Omental fat pad (tissue), 4 donors: ENCODE data around the gene SLCO1B3. TPM values are rescaled to one million over a fixed set of nuclear protein-coding genes. Genes with fewer than 3 reads are reported as not detected.

Source experiments
- ATAC-seq: fragments of 150-250 bp; one replicate; pipeline ENCODE4 v1.9.1; 2016; ENCODE audit warnings: mild to moderate bottlenecking, moderate library complexity; ENCODE audit not compliant: low FRiP score
- DNase-seq: peaks from one replicate; pipeline ENCODE4 v3.0.0-alpha.2; 2019; ENCODE audit warnings: low spot score
- total RNA-seq, 4 donors: library from RNA; depleted of rRNA; stranded (reverse); fragments of >200 nt; gene quantifications; one replicate each; pipeline ENCODE4 v1.1.0, GENCODE V29; 2016
- TF ChIP-seq, protein P1 (sequence below), 3 donors: fragments of 450-650 bp; IDR thresholded peaks; one replicate each; pipeline ENCODE4 v1.5.1; 2016 to 2017; ENCODE audit warnings: antibody characterized with exemption in 3 of 3, mild to moderate bottlenecking in 3 of 3, moderate library complexity in 2 of 3

SLCO1B3 gene
- total RNA-seq, 4 donors from 2014 or later: 0.47 TPM; not detected in 3

- DNase-seq (no peak), ATAC-seq (peak; percentile 91)
- TF ChIP-seq, protein P1, sequence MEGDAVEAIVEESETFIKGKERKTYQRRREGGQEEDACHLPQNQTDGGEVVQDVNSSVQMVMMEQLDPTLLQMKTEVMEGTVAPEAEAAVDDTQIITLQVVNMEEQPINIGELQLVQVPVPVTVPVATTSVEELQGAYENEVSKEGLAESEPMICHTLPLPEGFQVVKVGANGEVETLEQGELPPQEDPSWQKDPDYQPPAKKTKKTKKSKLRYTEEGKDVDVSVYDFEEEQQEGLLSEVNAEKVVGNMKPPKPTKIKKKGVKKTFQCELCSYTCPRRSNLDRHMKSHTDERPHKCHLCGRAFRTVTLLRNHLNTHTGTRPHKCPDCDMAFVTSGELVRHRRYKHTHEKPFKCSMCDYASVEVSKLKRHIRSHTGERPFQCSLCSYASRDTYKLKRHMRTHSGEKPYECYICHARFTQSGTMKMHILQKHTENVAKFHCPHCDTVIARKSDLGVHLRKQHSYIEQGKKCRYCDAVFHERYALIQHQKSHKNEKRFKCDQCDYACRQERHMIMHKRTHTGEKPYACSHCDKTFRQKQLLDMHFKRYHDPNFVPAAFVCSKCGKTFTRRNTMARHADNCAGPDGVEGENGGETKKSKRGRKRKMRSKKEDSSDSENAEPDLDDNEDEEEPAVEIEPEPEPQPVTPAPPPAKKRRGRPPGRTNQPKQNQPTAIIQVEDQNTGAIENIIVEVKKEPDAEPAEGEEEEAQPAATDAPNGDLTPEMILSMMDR (IDR thresholded peaks at IDR 0.05): no peak
Measured at GRCh38 chr12:20883288-20883687, 72.8 kb downstream of the SLCO1B3 start.

- TF ChIP-seq, protein P1 (IDR thresholded peaks at IDR 0.05): no peak
- no peak for ATAC-seq
- DNase-seq: no peak
Measured at GRCh38 chr12:20885116-20885515, 74.6 kb downstream of the SLCO1B3 start.

- TF ChIP-seq, protein P1 (IDR thresholded peaks at IDR 0.05): no peak
- ATAC-seq: no peak
- DNase-seq: no peak
Measured at GRCh38 chr12:20885552-20885951, 75.0 kb downstream of the SLCO1B3 start.

- ATAC-seq (no peak), DNase-seq (no peak)
- TF ChIP-seq, protein P1 (IDR thresholded peaks at IDR 0.05): no peak
Measured at GRCh38 chr12:20917269-20917668, 106.8 kb downstream of the SLCO1B3 start.

- TF ChIP-seq, protein P1 (IDR thresholded peaks at IDR 0.05): no peak
- DNase-seq: no peak
Measured at GRCh38 chr12:20917819-20918218, 107.3 kb downstream of the SLCO1B3 start.

DNA sequence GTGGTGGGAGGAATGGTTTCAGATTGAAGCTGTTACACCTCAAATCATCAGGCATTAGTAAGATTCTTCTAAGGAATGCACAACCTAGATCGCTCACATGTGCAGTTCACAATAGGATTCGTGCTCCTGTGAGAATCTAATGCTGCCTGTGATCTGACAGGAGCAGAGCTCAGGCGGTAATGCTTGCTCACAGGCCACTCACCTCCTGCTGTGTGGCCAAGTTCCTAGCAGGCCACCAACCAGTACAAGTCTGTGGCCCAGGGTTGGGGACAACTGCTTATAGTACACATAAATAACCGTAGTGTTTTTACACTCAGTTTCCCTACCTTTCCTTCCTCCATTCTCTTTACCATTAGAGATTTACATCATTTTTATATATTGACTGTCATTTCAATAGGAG is 121.4 kb downstream of the SLCO1B3 start:
- TF ChIP-seq, protein P1 (IDR thresholded peaks at IDR 0.05): no peak
- ATAC-seq: no peak
- no peak for DNase-seq

More at GRCh38 chr12:20917819-20918218, 107.3 kb downstream of the SLCO1B3 start:
- ATAC-seq: no peak

GRCh38 chr12:20946732-20947131 is 136.2 kb downstream of the SLCO1B3 start:
- TF ChIP-seq, protein P1 (IDR thresholded peaks at IDR 0.05): no peak
- DNase-seq (no peak), ATAC-seq (no peak)
